ENCODE measurements around the gene ASXL1. TPM values are rescaled to one million over a fixed set of nuclear protein-coding genes. Genes with fewer than 3 reads are reported as not detected.

The ASXL1 gene
- total and polyA plus RNA-seq, 10 of the 15 experiments (the other 5 are each of a cell fraction or from before 2014, with no cell fraction given): 11.0 to 87.6 (median 56.8) TPM

DNA sequence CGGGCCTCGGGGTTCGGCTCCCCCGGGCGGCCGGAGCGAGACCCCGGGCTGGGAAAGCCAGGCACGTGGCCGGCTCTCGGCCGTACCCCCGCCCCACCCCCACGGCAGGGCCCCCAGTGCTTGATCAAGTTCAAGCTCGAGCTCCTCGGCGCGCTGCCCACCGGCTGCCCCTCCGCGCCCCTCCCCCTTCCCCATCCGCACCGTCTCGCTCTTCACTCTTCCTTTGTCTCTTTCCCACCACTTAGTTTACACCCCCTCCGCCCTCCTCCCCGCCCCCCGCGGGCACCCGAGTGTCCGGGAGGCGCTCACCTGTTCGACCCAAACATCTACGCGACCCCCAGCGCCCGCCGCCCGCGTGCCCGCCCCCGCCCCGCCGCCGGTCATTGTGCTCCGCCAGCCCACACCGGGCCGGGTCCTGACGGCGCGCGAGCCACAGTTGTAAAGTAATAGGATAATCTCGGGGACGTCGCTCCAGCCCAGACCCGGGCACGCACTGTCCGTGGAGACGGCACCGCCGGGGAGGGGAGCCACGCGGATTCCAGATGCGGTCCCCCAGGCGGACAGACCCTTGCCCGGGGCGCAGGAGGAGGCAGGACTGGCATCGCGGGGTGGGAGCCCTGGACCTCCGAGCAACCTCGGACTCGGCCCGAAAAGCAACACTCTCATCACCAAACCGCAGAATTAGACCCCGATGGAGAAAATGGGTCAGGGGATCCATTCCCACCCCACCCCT is 126.3 kb downstream of the ASXL1 start (continued):
- TF ChIP-seq, protein P1, sequence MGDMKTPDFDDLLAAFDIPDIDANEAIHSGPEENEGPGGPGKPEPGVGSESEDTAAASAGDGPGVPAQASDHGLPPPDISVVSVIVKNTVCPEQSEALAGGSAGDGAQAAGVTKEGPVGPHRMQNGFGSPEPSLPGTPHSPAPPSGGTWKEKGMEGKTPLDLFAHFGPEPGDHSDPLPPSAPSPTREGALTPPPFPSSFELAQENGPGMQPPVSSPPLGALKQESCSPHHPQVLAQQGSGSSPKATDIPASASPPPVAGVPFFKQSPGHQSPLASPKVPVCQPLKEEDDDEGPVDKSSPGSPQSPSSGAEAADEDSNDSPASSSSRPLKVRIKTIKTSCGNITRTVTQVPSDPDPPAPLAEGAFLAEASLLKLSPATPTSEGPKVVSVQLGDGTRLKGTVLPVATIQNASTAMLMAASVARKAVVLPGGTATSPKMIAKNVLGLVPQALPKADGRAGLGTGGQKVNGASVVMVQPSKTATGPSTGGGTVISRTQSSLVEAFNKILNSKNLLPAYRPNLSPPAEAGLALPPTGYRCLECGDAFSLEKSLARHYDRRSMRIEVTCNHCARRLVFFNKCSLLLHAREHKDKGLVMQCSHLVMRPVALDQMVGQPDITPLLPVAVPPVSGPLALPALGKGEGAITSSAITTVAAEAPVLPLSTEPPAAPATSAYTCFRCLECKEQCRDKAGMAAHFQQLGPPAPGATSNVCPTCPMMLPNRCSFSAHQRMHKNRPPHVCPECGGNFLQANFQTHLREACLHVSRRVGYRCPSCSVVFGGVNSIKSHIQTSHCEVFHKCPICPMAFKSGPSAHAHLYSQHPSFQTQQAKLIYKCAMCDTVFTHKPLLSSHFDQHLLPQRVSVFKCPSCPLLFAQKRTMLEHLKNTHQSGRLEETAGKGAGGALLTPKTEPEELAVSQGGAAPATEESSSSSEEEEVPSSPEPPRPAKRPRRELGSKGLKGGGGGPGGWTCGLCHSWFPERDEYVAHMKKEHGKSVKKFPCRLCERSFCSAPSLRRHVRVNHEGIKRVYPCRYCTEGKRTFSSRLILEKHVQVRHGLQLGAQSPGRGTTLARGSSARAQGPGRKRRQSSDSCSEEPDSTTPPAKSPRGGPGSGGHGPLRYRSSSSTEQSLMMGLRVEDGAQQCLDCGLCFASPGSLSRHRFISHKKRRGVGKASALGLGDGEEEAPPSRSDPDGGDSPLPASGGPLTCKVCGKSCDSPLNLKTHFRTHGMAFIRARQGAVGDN (IDR thresholded peaks at IDR 0.05): no peak
- TF ChIP-seq, protein P2, sequence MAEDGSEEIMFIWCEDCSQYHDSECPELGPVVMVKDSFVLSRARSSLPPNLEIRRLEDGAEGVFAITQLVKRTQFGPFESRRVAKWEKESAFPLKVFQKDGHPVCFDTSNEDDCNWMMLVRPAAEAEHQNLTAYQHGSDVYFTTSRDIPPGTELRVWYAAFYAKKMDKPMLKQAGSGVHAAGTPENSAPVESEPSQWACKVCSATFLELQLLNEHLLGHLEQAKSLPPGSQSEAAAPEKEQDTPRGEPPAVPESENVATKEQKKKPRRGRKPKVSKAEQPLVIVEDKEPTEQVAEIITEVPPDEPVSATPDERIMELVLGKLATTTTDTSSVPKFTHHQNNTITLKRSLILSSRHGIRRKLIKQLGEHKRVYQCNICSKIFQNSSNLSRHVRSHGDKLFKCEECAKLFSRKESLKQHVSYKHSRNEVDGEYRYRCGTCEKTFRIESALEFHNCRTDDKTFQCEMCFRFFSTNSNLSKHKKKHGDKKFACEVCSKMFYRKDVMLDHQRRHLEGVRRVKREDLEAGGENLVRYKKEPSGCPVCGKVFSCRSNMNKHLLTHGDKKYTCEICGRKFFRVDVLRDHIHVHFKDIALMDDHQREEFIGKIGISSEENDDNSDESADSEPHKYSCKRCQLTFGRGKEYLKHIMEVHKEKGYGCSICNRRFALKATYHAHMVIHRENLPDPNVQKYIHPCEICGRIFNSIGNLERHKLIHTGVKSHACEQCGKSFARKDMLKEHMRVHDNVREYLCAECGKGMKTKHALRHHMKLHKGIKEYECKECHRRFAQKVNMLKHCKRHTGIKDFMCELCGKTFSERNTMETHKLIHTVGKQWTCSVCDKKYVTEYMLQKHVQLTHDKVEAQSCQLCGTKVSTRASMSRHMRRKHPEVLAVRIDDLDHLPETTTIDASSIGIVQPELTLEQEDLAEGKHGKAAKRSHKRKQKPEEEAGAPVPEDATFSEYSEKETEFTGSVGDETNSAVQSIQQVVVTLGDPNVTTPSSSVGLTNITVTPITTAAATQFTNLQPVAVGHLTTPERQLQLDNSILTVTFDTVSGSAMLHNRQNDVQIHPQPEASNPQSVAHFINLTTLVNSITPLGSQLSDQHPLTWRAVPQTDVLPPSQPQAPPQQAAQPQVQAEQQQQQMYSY (CRISPR knock-in tag; IDR thresholded peaks at IDR 0.05): no peak
